ENCODE data around the gene CBX4. TPM values are rescaled to one million over a fixed set of nuclear protein-coding genes. Genes with fewer than 3 reads are reported as not detected.
A peak's percentile ranks its signal among the peaks of the same experiment; 100 is the strongest.
"Not testable (repeated sequence)": the region's sequence is repeated elsewhere in the genome, so short reads cannot be mapped to it uniquely, and the experiment has no call there.

CBX4 gene
- total and polyA plus RNA-seq, 2 donors from 2014 or later, result 7.1 to 26.8 TPM

GRCh38 chr17:79857095-79857494 is 17.9 kb upstream of the CBX4 start:
- H3K27ac ChIP-seq (ENCODE audit: low read depth in 2 of 2, low read length in 2 of 2), result no peak overlapping the region
- peaks cover 0 to under 1% (median 0%) of the 10 kb centered on the region in 3 donors for H3K4me1 ChIP-seq (ENCODE audit: control insufficient read depth in 2 of 3, insufficient read depth in 2 of 3, low read depth in 1 of 3, low read length in 3 of 3)
- DNase-seq, result peak in 1 of 5 donors; percentile 4
- no peaks in the 10 kb centered on the region for H3K9me3 ChIP-seq (ENCODE audit: control insufficient read depth in 2 of 3, insufficient read depth in 1 of 3, low read length in 3 of 3)
- TF ChIP-seq CTCF (IDR thresholded peaks at IDR 0.05; ENCODE audit: borderline replicate concordance, extremely low read depth, insufficient read depth), result no peak
- no peaks in the 10 kb centered on the region for H3K27me3 ChIP-seq (ENCODE audit: control insufficient read depth, insufficient read depth, low read length)
- H3K4me3 ChIP-seq (ENCODE audit: low read length in 3 of 3), result no peak overlapping the region
- intact Hi-C loops (cut with DNase I), result no loop called here
- no peak overlapping the region for H3K9ac ChIP-seq (ENCODE audit: low read length in 3 of 3)
- FAIRE-seq, result no peak
- H3K36me3 ChIP-seq (ENCODE audit: control insufficient read depth in 2 of 3, insufficient read depth in 3 of 3, low read length in 3 of 3), result no peaks in the 10 kb centered on the region

- intact Hi-C loops (cut with DNase I), result no loop called here
- no peaks in the 10 kb centered on the region for H3K27me3 ChIP-seq (ENCODE audit: control insufficient read depth, insufficient read depth, low read length)
- peak in 1 of 5 donors; percentile 48 for DNase-seq
- TF ChIP-seq CTCF (IDR thresholded peaks at IDR 0.05; ENCODE audit: borderline replicate concordance, extremely low read depth, insufficient read depth), result no peak
- no peaks in the 10 kb centered on the region for H3K9me3 ChIP-seq (ENCODE audit: control insufficient read depth in 2 of 3, insufficient read depth in 1 of 3, low read length in 3 of 3)
- H3K4me1 ChIP-seq (ENCODE audit: control insufficient read depth in 2 of 3, insufficient read depth in 2 of 3, low read depth in 1 of 3, low read length in 3 of 3), result no peaks in the 10 kb centered on the region
- H3K4me3 ChIP-seq (ENCODE audit: low read length in 3 of 3), result no peak overlapping the region
- no peaks in the 10 kb centered on the region for H3K36me3 ChIP-seq (ENCODE audit: control insufficient read depth in 2 of 3, insufficient read depth in 3 of 3, low read length in 3 of 3)
- FAIRE-seq, result no peak
- no peak overlapping the region for H3K9ac ChIP-seq (ENCODE audit: low read length in 3 of 3)
- H3K27ac ChIP-seq (ENCODE audit: low read depth in 2 of 2, low read length in 2 of 2), result no peak overlapping the region
These were observed 16.3 kb upstream of the CBX4 start for GRCh38 chr17:79855331-79856124.

GRCh38 chr17:79854080-79855060 is 15.1 kb upstream of the CBX4 start:
- TF ChIP-seq CTCF (IDR thresholded peaks at IDR 0.05; ENCODE audit: borderline replicate concordance, extremely low read depth, insufficient read depth), result no peak
- DNase-seq (peak in 2 of 5 donors; percentile 36 to 42), FAIRE-seq (no peak)
- intact Hi-C loops (cut with DNase I), result no loop called here
- H3K4me1 ChIP-seq (ENCODE audit: control insufficient read depth in 2 of 3, insufficient read depth in 2 of 3, low read depth in 1 of 3, low read length in 3 of 3), result no peaks in the 10 kb centered on the region
- H3K4me3 ChIP-seq (ENCODE audit: low read length in 3 of 3), result no peak overlapping the region
- H3K9ac ChIP-seq (ENCODE audit: low read length in 3 of 3), result no peak overlapping the region
- no peaks in the 10 kb centered on the region for H3K9me3 ChIP-seq (ENCODE audit: control insufficient read depth in 2 of 3, insufficient read depth in 1 of 3, low read length in 3 of 3)
- H3K27me3 ChIP-seq (ENCODE audit: control insufficient read depth, insufficient read depth, low read length), result no peaks in the 10 kb centered on the region
- H3K27ac ChIP-seq (ENCODE audit: low read depth in 2 of 2, low read length in 2 of 2), result no peak overlapping the region
- H3K36me3 ChIP-seq (ENCODE audit: control insufficient read depth in 2 of 3, insufficient read depth in 3 of 3, low read length in 3 of 3), result no peaks in the 10 kb centered on the region

GRCh38 chr17:79853168-79853567 is 13.9 kb upstream of the CBX4 start:
- H3K4me1 ChIP-seq (ENCODE audit: control insufficient read depth in 2 of 3, insufficient read depth in 2 of 3, low read depth in 1 of 3, low read length in 3 of 3); FAIRE-seq; H3K9me3 ChIP-seq (ENCODE audit: control insufficient read depth in 2 of 3, insufficient read depth in 1 of 3, low read length in 3 of 3); H3K27me3 ChIP-seq (ENCODE audit: control insufficient read depth, insufficient read depth, low read length); intact Hi-C loops (cut with DNase I); H3K4me3 ChIP-seq (ENCODE audit: low read length in 3 of 3); DNase-seq; H3K36me3 ChIP-seq (ENCODE audit: control insufficient read depth in 2 of 3, insufficient read depth in 3 of 3, low read length in 3 of 3); H3K27ac ChIP-seq (ENCODE audit: low read depth in 2 of 2, low read length in 2 of 2); H3K9ac ChIP-seq (ENCODE audit: low read length in 3 of 3): not testable (repeated sequence)
